LHCN-M2 (cell line): Measurements from ENCODE around the gene TNS3. TPM values are rescaled to one million over a fixed set of nuclear protein-coding genes. Genes with fewer than 3 reads are reported as not detected.

Experiments used
- DNase-seq: peaks from one replicate; pipeline ENCODE4 v3.0.0-alpha.2; 2012; ENCODE audit warnings: low read depth
- total RNA-seq: library from RNA; depleted of rRNA; stranded (reverse); fragments of >200 nt; gene quantifications from 2 replicates; pipeline ENCODE4 v1.2.3, GENCODE V29; 2014

Gene TNS3
- total RNA-seq, 1 experiment from 2014 or later = 556 TPM

DNA sequence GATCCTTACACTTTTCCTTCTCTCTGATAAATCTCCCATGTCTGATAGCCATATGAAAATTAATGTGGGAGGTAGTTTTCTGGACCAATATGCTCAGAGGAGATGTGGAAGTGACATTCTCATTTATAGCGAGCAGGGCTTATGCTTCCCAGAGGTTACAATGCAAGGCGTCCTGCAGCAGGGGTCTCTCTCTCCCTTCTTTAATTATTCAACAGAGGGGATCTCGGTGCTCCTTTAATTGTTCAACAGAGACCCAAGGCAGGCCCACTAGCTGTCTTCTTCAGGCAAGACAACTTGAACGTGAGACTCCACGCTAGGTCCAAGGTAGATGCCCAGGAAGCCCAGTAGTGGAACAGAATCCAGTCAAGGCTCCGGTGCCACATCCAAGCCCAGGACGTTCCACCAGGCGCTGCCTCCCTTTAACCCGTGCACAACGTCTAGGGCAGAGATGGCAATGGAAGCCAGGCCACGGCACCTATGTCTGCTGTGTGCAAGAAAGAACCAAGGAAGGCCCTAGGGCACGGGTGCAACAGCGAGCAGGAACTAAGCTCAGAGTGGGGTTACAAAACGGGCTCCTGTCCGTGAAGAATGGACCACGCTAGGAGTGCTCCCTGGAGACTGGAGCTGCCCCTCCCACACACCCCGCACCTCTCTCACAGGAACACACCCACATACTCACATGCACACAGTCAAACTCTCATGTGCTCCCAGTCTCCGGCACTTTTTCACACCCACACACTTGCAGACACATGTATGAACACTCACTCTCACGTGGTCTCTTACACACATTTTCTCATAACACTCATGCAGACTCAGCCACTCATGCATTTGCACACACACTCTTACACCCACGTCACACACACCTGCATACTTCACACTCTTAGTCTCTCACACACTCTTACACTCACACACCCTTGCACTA, 230.4 kb downstream of the TNS3 start:
- no peak for DNase-seq

- DNase-seq = no peak
These were observed 231.5 kb downstream of the TNS3 start for GRCh38 chr7:47350425-47350824.

GRCh38 chr7:47349401-47349800, 232.5 kb downstream of the TNS3 start:
- DNase-seq = no peak

GRCh38 chr7:47347816-47348385, 234.0 kb downstream of the TNS3 start:
- no peak for DNase-seq

- DNase-seq = no peak
These were observed 234.6 kb downstream of the TNS3 start for GRCh38 chr7:47347346-47347745.

DNA sequence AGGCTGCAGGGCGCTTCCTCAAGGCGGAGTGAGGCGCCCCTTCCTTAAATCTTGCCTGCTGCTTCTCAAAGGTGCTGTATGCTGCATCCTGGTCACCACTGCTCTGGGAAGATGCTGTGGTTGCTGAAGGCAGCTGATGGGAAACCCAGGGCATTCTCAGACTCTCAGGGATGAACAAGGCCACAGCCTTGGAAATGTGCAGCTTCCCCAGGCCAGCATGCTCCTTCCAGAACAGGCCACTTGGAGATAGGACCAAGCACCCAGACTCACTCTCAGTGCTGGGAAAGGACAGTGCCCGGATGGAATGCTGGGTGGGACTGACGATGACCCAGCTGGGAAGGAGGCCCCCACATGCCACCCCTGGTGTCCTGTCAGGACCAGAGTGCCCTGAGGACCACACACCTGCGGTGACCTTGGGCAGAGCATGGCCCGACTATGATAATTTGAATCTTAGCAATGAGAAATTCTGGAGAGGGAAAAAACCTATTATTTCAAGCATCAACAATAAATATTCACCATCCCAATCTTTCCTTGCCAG, 235.5 kb downstream of the TNS3 start:
- DNase-seq = no peak

DNA sequence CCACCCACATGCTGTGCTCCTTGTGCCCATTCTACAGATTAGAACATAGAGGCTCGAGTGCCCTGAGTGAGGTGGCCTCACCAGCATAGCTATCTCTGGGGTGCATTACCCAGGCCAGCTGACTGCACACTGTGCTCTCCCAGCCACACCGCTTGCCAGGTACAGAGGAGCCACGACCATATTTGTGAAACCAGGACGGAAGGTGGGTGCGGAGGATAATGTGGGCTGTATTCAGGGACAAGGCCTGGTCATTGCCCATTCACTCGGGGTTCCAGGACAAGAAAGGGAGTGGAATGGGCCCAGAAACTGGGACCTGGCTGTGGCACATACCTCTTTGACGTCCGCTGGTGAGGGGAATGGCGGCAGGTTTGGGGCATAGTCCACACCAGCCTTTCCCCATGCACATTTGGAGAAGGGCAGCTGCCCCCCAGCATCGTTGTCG, 236.0 kb downstream of the TNS3 start:
- DNase-seq = no peak

DNA sequence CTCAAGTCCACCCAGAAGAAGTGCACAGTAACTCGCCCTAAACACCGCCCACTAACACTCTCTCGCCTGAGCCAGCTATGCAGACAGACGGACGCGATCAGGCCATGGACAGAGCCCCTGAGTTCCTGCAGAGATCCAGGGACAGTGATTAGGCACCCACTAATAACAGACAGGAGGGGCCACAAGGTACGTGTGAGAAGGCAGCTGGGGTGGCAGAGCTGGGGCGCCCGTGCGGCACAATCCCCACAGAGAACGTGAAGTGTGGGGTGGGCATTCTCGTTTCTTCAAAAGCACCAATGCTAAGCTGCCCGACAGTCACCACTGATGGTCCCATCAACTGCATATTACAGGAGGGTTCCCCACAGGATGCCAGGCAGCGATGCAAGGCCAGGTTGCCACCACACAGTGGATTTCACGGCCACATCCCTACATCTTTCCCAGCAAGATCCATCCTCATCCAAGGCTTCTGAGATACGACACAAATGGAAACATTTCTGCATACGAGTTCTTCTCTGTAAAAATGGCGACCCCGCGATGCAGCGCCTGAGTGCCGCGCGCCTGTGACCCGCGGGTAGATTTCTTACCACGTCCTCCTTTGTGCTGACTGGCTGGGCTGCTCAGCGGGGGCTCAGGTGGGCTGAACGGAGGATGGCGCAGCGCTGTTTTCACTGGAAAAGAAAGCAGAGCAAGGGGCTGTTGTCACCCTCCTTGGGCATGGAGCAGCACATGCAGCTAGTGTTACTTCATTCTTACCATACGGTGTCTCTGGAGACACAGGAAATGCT, 237.5 kb downstream of the TNS3 start:
- DNase-seq = no peak

GRCh38 chr7:47343061-47343455, 238.9 kb downstream of the TNS3 start:
- DNase-seq = no peak

- no peak for DNase-seq
These were observed 239.4 kb downstream of the TNS3 start for GRCh38 chr7:47342296-47343060.

DNA sequence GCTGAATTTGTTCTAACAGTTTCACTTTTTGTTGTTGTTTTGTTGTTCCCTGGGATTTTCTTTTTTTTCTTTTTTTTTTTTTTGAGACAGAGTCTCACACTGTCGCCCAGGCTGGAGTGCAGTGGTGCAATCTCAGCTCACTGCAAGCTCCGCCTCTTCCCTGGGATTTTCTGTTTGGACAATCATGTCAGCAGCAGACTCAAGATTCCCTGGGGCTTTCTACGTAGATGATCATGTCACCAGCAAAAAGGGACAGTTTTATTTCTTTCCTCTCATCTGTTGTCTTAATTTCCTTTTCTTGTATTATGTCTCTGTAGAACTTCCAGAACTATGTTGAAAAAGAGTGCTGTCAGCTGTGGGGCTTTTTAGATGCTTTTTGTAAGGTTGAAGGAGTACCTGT, 241.4 kb downstream of the TNS3 start:
- no peak for DNase-seq

- DNase-seq = peak; percentile 42
These were observed 243.9 kb downstream of the TNS3 start for GRCh38 chr7:47338026-47338425.

GRCh38 chr7:47337531-47337930, 244.4 kb downstream of the TNS3 start:
- peak; percentile 65 for DNase-seq

DNA sequence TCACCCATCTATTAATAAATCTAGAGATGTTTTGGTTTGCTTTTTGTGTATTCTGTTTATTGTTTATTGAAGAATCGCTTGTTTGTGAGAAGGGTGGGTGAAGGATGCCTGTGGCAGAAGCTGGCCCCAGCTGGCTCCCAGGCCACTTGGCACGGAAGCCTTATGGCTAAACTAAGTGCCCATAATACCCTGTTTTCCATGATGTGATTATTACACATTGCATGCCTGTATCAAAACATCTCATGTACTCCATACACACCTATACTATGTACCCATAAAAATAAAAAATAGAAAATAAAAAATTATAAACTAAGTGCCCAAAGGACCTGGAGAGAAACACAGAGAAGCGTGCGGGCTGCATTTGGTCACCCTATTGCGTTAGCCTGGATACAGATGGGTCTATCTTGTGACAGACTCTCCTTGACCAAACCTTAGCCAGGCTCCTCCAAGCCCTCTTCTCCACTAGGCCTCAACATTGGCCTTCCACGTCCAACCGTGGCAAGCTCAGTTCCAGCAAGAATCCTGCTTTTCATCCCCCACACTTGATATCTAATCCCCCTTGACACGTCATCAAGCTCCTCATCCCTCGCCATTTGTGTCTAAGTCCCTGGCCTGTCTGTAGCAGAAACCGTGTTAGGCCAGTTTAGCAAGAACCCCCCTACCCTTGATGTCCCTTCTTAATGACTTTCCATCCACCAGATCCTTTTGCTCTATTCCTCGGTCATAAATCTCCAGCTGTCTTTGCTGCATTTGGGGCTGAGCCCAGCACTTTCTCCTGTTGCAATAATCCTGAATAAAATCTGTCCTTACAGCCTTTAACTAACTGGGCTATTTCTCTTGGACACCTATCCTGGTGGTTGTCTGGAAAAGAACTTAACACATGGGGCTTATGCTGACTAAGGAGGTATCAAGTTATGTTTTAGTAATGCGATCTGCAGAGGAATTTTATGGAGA, 245.2 kb downstream of the TNS3 start:
- peak; percentile 71 for DNase-seq

- DNase-seq = peak; percentile 97
These were observed 246.1 kb downstream of the TNS3 start for GRCh38 chr7:47335557-47336471.

GRCh38 chr7:47335071-47335470, 246.8 kb downstream of the TNS3 start:
- no peak for DNase-seq

GRCh38 chr7:47333959-47334358, 248.0 kb downstream of the TNS3 start:
- no peak for DNase-seq

DNA sequence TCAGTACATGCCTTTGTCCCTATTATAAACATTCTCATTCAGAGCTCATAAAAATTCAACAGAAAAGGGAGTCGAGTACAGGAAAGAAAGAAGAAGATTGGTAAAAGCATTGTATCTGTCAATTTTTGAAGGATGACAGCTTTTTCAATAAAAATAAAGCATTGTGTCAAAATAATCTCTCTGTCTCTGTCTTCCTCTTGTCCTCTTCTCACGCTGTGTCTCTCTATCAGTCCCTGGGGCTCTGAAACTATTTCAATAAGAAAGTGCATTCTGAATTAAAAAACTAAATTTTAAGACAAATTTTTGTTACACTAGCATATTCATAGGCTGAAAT, 248.4 kb downstream of the TNS3 start:
- no peak for DNase-seq
